SK-N-SH (cell line): ENCODE data around the gene HTR6. TPM values are rescaled to one million over a fixed set of nuclear protein-coding genes. Genes with fewer than 3 reads are reported as not detected.

Experiments used
- CTCF ChIA-PET: fragments of 300-600, 350-600 bp; formaldehyde crosslinking; extraction: SDS; loops from one replicate; lab custom pipeline; 2021; lab: Yijun Ruan, JAX
- POLR2A ChIA-PET: fragments of 350-600 bp; sonication (Branson Sonifier 250); formaldehyde crosslinking; extraction: SDS; loops from one replicate; lab custom pipeline; 2020; ENCODE audit warnings: antibody characterized with exemption, inconsistent platforms; lab: Yijun Ruan, JAX
- DNase-seq: peaks from one replicate; pipeline ENCODE4 v3.0.0; 2012
- H2AFZ ChIP-seq: fragments of 200-600 bp; sonication (generic); 2 replicates; pipeline ENCODE4 v1.8.1; 2016; ENCODE audit warnings: antibody characterized with exemption, mild to moderate bottlenecking, low read depth
- H3F3A ChIP-seq: fragments of 200-600 bp; sonication (generic); replicated peaks from 2 replicates; pipeline ENCODE3; 2016; ENCODE audit warnings: antibody characterized with exemption, mild to moderate bottlenecking; ENCODE audit not compliant: insufficient read depth
- H3K27ac ChIP-seq, 2 experiments: fragments of 200-500 bp in 1 of 2; fragments of 200-600 bp in 1 of 2; sonication (Bioruptor generic) in 1 of 2; sonication (generic), shearing (Covaris generic) in 1 of 2; 2 replicates each; pipeline versions ENCODE4 v1.5.1 to v1.6.1; 2014 to 2016; ENCODE audit warnings: low read depth in 2 of 2, inconsistent platforms in 1 of 2, low read length in 1 of 2, mild to moderate bottlenecking in 1 of 2, mixed read lengths in 1 of 2
- H3K27me3 ChIP-seq: fragments of 200-600 bp; sonication (generic), shearing (Covaris generic); 2 replicates; pipeline ENCODE4 v1.6.1; 2016; ENCODE audit warnings: mixed run types; ENCODE audit not compliant: insufficient read depth
- H3K36me3 ChIP-seq, 2 experiments: fragments of 200-500 bp in 1 of 2; fragments of 200-600 bp in 1 of 2; sonication (Bioruptor generic) in 1 of 2; sonication (generic) in 1 of 2; replicated peaks in 1 of 2; 2 replicates each; pipeline versions ENCODE3 to v1.5.1; 2014 to 2016; ENCODE audit warnings: low read length in 1 of 2, mild to moderate bottlenecking in 1 of 2; ENCODE audit not compliant: insufficient read depth in 2 of 2, control insufficient read depth in 1 of 2
- H3K4me1 ChIP-seq, 2 experiments: fragments of 200-500 bp in 1 of 2; fragments of 200-600 bp in 1 of 2; sonication (Bioruptor generic) in 1 of 2; sonication (generic), shearing (Covaris generic) in 1 of 2; 2 replicates each; pipeline versions ENCODE4 v1.5.1 to v1.6.1; 2014 to 2016; ENCODE audit warnings: low read depth in 1 of 2, low read length in 1 of 2, mixed run types in 1 of 2; ENCODE audit not compliant: insufficient read depth in 2 of 2, control insufficient read depth in 1 of 2
- H3K4me2 ChIP-seq: fragments of 200-600 bp; sonication (generic), shearing (Covaris generic); 2 replicates; pipeline ENCODE4 v1.6.1; 2017; ENCODE audit warnings: mixed run types
- H3K4me3 ChIP-seq, 2 experiments: fragments of 200-500 bp in 1 of 2; fragments of 200-600 bp in 1 of 2; sonication (Bioruptor generic) in 1 of 2; sonication (generic), shearing (Covaris generic) in 1 of 2; 2 replicates each; pipeline versions ENCODE4 v1.5.1 to v1.8.1; 2014 to 2016; ENCODE audit warnings: low read depth in 2 of 2, inconsistent platforms in 1 of 2, low read length in 1 of 2, mild to moderate bottlenecking in 1 of 2, mixed read lengths in 1 of 2, moderate library complexity in 1 of 2
- H3K79me2 ChIP-seq: fragments of 200-600 bp; sonication (generic); 2 replicates; pipeline ENCODE4 v1.8.1; 2017; ENCODE audit warnings: mild to moderate bottlenecking; ENCODE audit not compliant: insufficient read depth
- H3K9ac ChIP-seq: fragments of 200-600 bp; sonication (generic); 2 replicates; pipeline ENCODE4 v1.6.1; 2017; ENCODE audit warnings: mixed run types
- H3K9me2 ChIP-seq: fragments of 200-600 bp; sonication (generic); 2 replicates; pipeline ENCODE4 v1.6.1; 2017; ENCODE audit warnings: mixed run types
- H3K9me3 ChIP-seq: fragments of 200-600 bp; sonication (generic); 2 replicates; pipeline ENCODE4 v1.6.1; 2017; ENCODE audit warnings: mixed run types, mild to moderate bottlenecking, moderate library complexity
- H4K20me1 ChIP-seq: fragments of 200-600 bp; sonication (generic); 2 replicates; pipeline ENCODE4 v1.6.1; 2017; ENCODE audit warnings: mild to moderate bottlenecking, mixed run types; ENCODE audit not compliant: insufficient read depth
- CHD2 ChIP-seq: fragments of 150-350 bp; IDR thresholded peaks from 2 replicates; pipeline ENCODE4 v1.6.1; 2018; ENCODE audit warnings: low read length; ENCODE audit not compliant: partially characterized antibody
- ELF1 ChIP-seq: IDR thresholded peaks from 2 replicates; pipeline ENCODE4 v1.4.0; 2012
- EP300 ChIP-seq, 2 experiments: IDR thresholded peaks; 2 replicates each; pipeline versions ENCODE4 v1.4.0 to v1.6.1; 2012; ENCODE audit warnings: borderline replicate concordance in 1 of 2, low read depth in 1 of 2, low read length in 1 of 2
- EZH2phosphoT487 ChIP-seq: fragments of 200-600 bp; sonication (generic); IDR thresholded peaks from 2 replicates; pipeline ENCODE4 v1.6.1; 2017; ENCODE audit warnings: low read depth, mixed run types, mild to moderate bottlenecking, antibody characterized with exemption, moderate library complexity, borderline replicate concordance
- FOSL2 ChIP-seq: IDR thresholded peaks from 2 replicates; pipeline ENCODE4 v1.4.0; 2012; ENCODE audit warnings: low read depth, mild to moderate bottlenecking, moderate library complexity, borderline replicate concordance
- FOXM1 ChIP-seq: IDR thresholded peaks from 2 replicates; pipeline ENCODE4 v1.4.0; 2012; ENCODE audit warnings: low read depth, mild to moderate bottlenecking
- GATA2 ChIP-seq: sonication (generic); formaldehyde crosslinking; IDR thresholded peaks from 2 replicates; pipeline ENCODE4 v1.5.0; 2020; ENCODE audit warnings: mild to moderate bottlenecking, missing genetic modification reagents
- PBX3 ChIP-seq: IDR thresholded peaks from 2 replicates; pipeline ENCODE4; 2012
- REST ChIP-seq: IDR thresholded peaks from 2 replicates; pipeline ENCODE4 v1.6.1; 2012; ENCODE audit warnings: mild to moderate bottlenecking, low read depth, low read length, moderate library complexity
- RFX5 ChIP-seq: IDR thresholded peaks from 2 replicates; pipeline ENCODE4 v1.6.1; 2012; ENCODE audit warnings: mild to moderate bottlenecking, improper control_type of control experiment, low read length
- RXRA ChIP-seq: IDR thresholded peaks from 2 replicates; pipeline ENCODE4 v1.4.0; 2012; ENCODE audit warnings: low read depth, mild to moderate bottlenecking, borderline replicate concordance
- TCF12 ChIP-seq: IDR thresholded peaks from 2 replicates; pipeline ENCODE4 v1.4.0; 2012
- TEAD4 ChIP-seq: IDR thresholded peaks from 2 replicates; pipeline ENCODE4 v1.4.0; 2012; ENCODE audit warnings: mild to moderate bottlenecking, borderline replicate concordance; ENCODE audit not compliant: insufficient read depth
- USF2 ChIP-seq: fragments of 150-350 bp; IDR thresholded peaks from 2 replicates; pipeline ENCODE4 v1.6.1; 2017; ENCODE audit warnings: antibody characterized with exemption, low read length, low read depth, borderline replicate concordance
- WGBS: methylation state at CpG from one replicate; pipeline ENCODE4 v1.1.6; 2017; ENCODE audit warnings: low lambda C conversion rate; 5-methylcytosine and 5-hydroxymethylcytosine counted together
- polyA plus RNA-seq, 3 experiments: library from polyadenylated mRNA; depleted of rRNA; stranded (reverse); fragments of >200 nt; gene quantifications; 2 replicates each; pipeline ENCODE4 v1.2.3, GENCODE V29; 2012

HTR6 gene
- polyA plus RNA-seq, 1 of the 3 experiments (the other 2 are of a cell fraction) = 0.05 TPM

DNA sequence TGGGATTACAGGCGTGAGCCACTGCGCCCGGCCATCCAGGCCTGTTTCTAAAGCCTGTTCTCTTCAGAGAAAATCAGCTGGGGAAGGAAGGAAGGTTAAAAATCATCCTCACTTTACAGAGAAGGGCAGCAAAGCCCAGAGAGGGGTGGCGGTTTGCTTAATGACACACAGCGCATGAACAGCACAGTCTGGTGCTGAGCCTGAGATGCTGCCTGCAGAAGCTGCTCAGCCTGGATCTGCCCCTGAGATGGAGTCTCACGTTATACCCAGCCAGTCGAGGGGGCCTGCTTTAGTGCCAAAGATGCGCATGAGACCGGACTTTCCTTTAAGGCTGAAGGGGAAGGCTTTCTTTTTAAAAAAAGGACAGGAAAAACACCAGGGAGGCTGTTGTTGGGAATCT is 21.3 kb downstream of the HTR6 start:
- Histone ChIP-seq H3K27ac (no peak overlapping the region), H3K9me2 (no peaks in the 10 kb centered on the region)
- CTCF ChIA-PET = interaction anchor here (1.7 to 33.1 kb wide), 2 partner anchors 22 to 25 kb away, joined by 8 to 553 read pairs; no protein-coding TSS in a partner anchor
- TF ChIP-seq TCF12 (no peak), RXRA (no peak), EP300 (IDR thresholded peaks at IDR 0.05; ENCODE audit: borderline replicate concordance in 1 of 2, low read depth in 1 of 2, low read length in 1 of 2) (no peak), ELF1 (no peak), GATA2 (CRISPR knock-in tag) (no peak), FOXM1 (no peak), CHD2 (no peak), USF2 (no peak), FOSL2 (no peak), TEAD4 (no peak), PBX3 (no peak), EZH2phosphoT487 (no peak), RFX5 (no peak), REST (no peak)
- TF ChIP-seq, all 33 proteins: peak for 0
- no peaks in the 10 kb centered on the region for H3F3A ChIP-seq
- H3K79me2 ChIP-seq = no peaks in the 10 kb centered on the region
- POLR2A ChIA-PET = no interaction called here
- H3K9ac ChIP-seq = no peak overlapping the region
- no peaks in the 10 kb centered on the region for H4K20me1 ChIP-seq
- no peak overlapping the region for H3K4me2 ChIP-seq
- no peak overlapping the region for H3K4me3 ChIP-seq
- H3K9me3 ChIP-seq = no peaks in the 10 kb centered on the region
- no peak overlapping the region for H2AFZ ChIP-seq
- 81% methylated on average over 9 of the region's 9 CpGs for WGBS
- H3K4me1 ChIP-seq = peaks cover 0 to 19% of the 10 kb centered on the region in 2 experiments; a peak in 1 of 4 replicates
- no peaks in the 10 kb centered on the region for H3K36me3 ChIP-seq
- H3K27me3 ChIP-seq = no peaks in the 10 kb centered on the region
- DNase-seq = no peak
